SK-N-SH (cell line): Measurements from ENCODE around the gene MIPOL1.

Experiments
- CTCF ChIP-seq: fragments of 200-600 bp; sonication (generic); IDR thresholded peaks from 2 replicates; pipeline ENCODE4 v1.6.1; 2017; ENCODE audit warnings: antibody characterized with exemption, mild to moderate bottlenecking, moderate library complexity
- ELF1 ChIP-seq: IDR thresholded peaks from 2 replicates; pipeline ENCODE4 v1.4.0; 2012
- EZH2phosphoT487 ChIP-seq: fragments of 200-600 bp; sonication (generic); IDR thresholded peaks from 2 replicates; pipeline ENCODE4 v1.6.1; 2017; ENCODE audit warnings: low read depth, mixed run types, mild to moderate bottlenecking, antibody characterized with exemption, moderate library complexity, borderline replicate concordance
- NFIC ChIP-seq: IDR thresholded peaks from 2 replicates; pipeline ENCODE4 v1.4.0; 2012; ENCODE audit warnings: borderline replicate concordance
- REST ChIP-seq: IDR thresholded peaks from 2 replicates; pipeline ENCODE4 v1.6.1; 2012; ENCODE audit warnings: mild to moderate bottlenecking, low read depth, low read length, moderate library complexity
- SMC3 ChIP-seq: IDR thresholded peaks from 2 replicates; pipeline ENCODE4 v1.6.1; 2012; ENCODE audit warnings: low read depth, low read length, improper control_type of control experiment

GRCh38 chr14:37497422-37497821 is 299.7 kb downstream of the MIPOL1 start:
- TF ChIP-seq NFIC (no peak), EZH2phosphoT487 (no peak), CTCF (no peak), ELF1 (no peak), SMC3 (no peak), REST (no peak)
